Measurements from ENCODE around the gene KRTAP19-4. TPM values are rescaled to one million over a fixed set of nuclear protein-coding genes. Genes with fewer than 3 reads are reported as not detected.

The KRTAP19-4 gene
- total RNA-seq, 3 donors from 2014 or later: not detected

GRCh38 chr21:30448514-30448913 is 48.5 kb downstream of the KRTAP19-4 start:
- TF ChIP-seq POLR2AphosphoS5 (IDR thresholded peaks at IDR 0.05): no peak
- TF ChIP-seq CTCF (IDR thresholded peaks at IDR 0.05): no peak
- no peak overlapping the region for H3K27ac ChIP-seq
- intact Hi-C loops (cut with DNase I; ENCODE audit: low total_unique reads): no loop called here
- H3K4me1 ChIP-seq: no peaks in the 10 kb centered on the region
- H3K27me3 ChIP-seq: no peaks in the 10 kb centered on the region
- no peak for DNase-seq (ENCODE audit: low spot score in 2 of 2)
- H3K9me3 ChIP-seq: no peaks in the 10 kb centered on the region
- no peak overlapping the region for H3K4me3 ChIP-seq
- H3K36me3 ChIP-seq: no peaks in the 10 kb centered on the region

GRCh38 chr21:30447056-30447455 is 49.9 kb downstream of the KRTAP19-4 start:
- DNase-seq (ENCODE audit: low spot score in 2 of 2): no peak
- Histone ChIP-seq H3K36me3 (no peaks in the 10 kb centered on the region), H3K4me1 (no peaks in the 10 kb centered on the region), H3K27ac (no peak overlapping the region), H3K4me3 (no peak overlapping the region), H3K9me3 (no peaks in the 10 kb centered on the region), H3K27me3 (no peaks in the 10 kb centered on the region)
- intact Hi-C loops (cut with DNase I; ENCODE audit: low total_unique reads): no loop called here
- TF ChIP-seq POLR2AphosphoS5 (IDR thresholded peaks at IDR 0.05) (no peak), POLR2A (IDR thresholded peaks at IDR 0.05) (no peak), CTCF (IDR thresholded peaks at IDR 0.05) (no peak)

Other genes starting within 250 kb of the KRTAP19-4 start
- gene KRTAP24-1, start 214.2 kb downstream of the KRTAP19-4 start, total RNA-seq: not detected
- not detected for gene KRTAP25-1, start 207.7 kb downstream of the KRTAP19-4 start, total RNA-seq
- gene KRTAP26-1, start 176.8 kb downstream of the KRTAP19-4 start, total RNA-seq: not detected
- gene KRTAP27-1, start 159.5 kb downstream of the KRTAP19-4 start, total RNA-seq: not detected
- gene KRTAP23-1, start 148.6 kb downstream of the KRTAP19-4 start, total RNA-seq: not detected
- not detected for gene KRTAP13-2, start 124.9 kb downstream of the KRTAP19-4 start, total RNA-seq
- not detected for gene KRTAP13-1, start 101.1 kb downstream of the KRTAP19-4 start, total RNA-seq
- gene KRTAP13-3, start 71.2 kb downstream of the KRTAP19-4 start, total RNA-seq: not detected
- gene KRTAP13-4, start 66.9 kb downstream of the KRTAP19-4 start, total RNA-seq: not detected
- gene KRTAP15-1, start 56.9 kb downstream of the KRTAP19-4 start, total RNA-seq: not detected
- not detected for gene KRTAP19-1, start 16.8 kb downstream of the KRTAP19-4 start, total RNA-seq
- gene KRTAP19-2, start 9.7 kb downstream of the KRTAP19-4 start, total RNA-seq: not detected
- gene KRTAP19-3, start 5.2 kb downstream of the KRTAP19-4 start, total RNA-seq: not detected
- not detected for gene KRTAP19-5, start 5.0 kb upstream of the KRTAP19-4 start, total RNA-seq
- not detected for gene KRTAP19-6, start 44.7 kb upstream of the KRTAP19-4 start, total RNA-seq
- gene KRTAP19-7, start 64.1 kb upstream of the KRTAP19-4 start, total RNA-seq: not detected
- gene KRTAP22-2, start 93.2 kb upstream of the KRTAP19-4 start, total RNA-seq: not detected
- not detected for gene KRTAP6-3, start 95.3 kb upstream of the KRTAP19-4 start, total RNA-seq
- not detected for gene KRTAP6-2, start 101.7 kb upstream of the KRTAP19-4 start, total RNA-seq
- gene KRTAP22-1, start 103.9 kb upstream of the KRTAP19-4 start, total RNA-seq: not detected
- not detected for gene KRTAP6-1, start 116.8 kb upstream of the KRTAP19-4 start, total RNA-seq
- gene KRTAP20-1, start 119.3 kb upstream of the KRTAP19-4 start, total RNA-seq: not detected
- not detected for gene KRTAP20-4, start 123.5 kb upstream of the KRTAP19-4 start, total RNA-seq
- not detected for gene KRTAP20-2, start 138.0 kb upstream of the KRTAP19-4 start, total RNA-seq
- not detected for gene KRTAP20-3, start 145.7 kb upstream of the KRTAP19-4 start, total RNA-seq
- gene KRTAP21-3, start 221.6 kb upstream of the KRTAP19-4 start, total RNA-seq: not detected